HL-60 (cell line): ENCODE measurements around the gene SLC39A10.

ENCODE experiments used
- CTCF ChIP-seq: IDR thresholded peaks from one replicate; pipeline ENCODE4 v1.5.1; 2011; ENCODE audit warnings: low read length, control low read depth, inconsistent platforms; ENCODE audit not compliant: insufficient read depth
- GABPA ChIP-seq: IDR thresholded peaks from 2 replicates; pipeline ENCODE4 v1.6.1; 2012; ENCODE audit warnings: low read depth

- TF ChIP-seq CTCF: no peak
- TF ChIP-seq GABPA: no peak
Observed at GRCh38 chr2:195766691-195767090, 109.7 kb downstream of the SLC39A10 start.
